Motor neuron (in vitro differentiated cells): ENCODE measurements around the gene MANSC4. TPM values are rescaled to one million over a fixed set of nuclear protein-coding genes. Genes with fewer than 3 reads are reported as not detected.

Experiments used
- ATAC-seq, 8 experiments: fragments of 200-7000 bp; cut with Tn5 transposase; replicated peaks in 6 of 8; 2 replicates each; pipeline ENCODE4 v1.8.0; 2021; ENCODE audit warnings: mild to moderate bottlenecking in 8 of 8, moderate library complexity in 8 of 8
- H3K27ac ChIP-seq, 2 donors: fragments of 250-450 bp; sonication (Bioruptor Pico); 2 replicates each; pipeline ENCODE4 v1.9.0; 2021; ENCODE audit warnings: antibody characterized with exemption in 2 of 2, mild to moderate bottlenecking in 2 of 2, moderate library complexity in 1 of 2
- H3K4me1 ChIP-seq, 2 donors: fragments of 250-450 bp; sonication (Bioruptor Pico); replicated peaks in 1 of 2; 2 replicates each; pipeline ENCODE4 v1.6.1; 2021; ENCODE audit warnings: antibody characterized with exemption in 2 of 2, mild to moderate bottlenecking in 2 of 2, moderate library complexity in 1 of 2
- H3K4me3 ChIP-seq, 5 donors: fragments of 250-450 bp; sonication (Bioruptor Pico); 2 replicates each; pipeline ENCODE4 v1.9.0; 2021; ENCODE audit warnings: antibody characterized with exemption in 5 of 5, mild to moderate bottlenecking in 5 of 5, moderate library complexity in 4 of 5
- WGBS, 10 experiments: fragments of 450-650 bp; shearing (Covaris generic); methylation state at CpG; one replicate each; pipeline ENCODE4 v1.0.0; 2022; 5-methylcytosine and 5-hydroxymethylcytosine counted together
- in situ Hi-C, 9 experiments: fragments of 400-800 bp; cut with MboI; loops; one replicate each; pipeline ENCODE4 v1.15.0; 2021; ENCODE audit warnings: low sequenced_read_pairs in 9 of 9, low pct_unique_long_range_greater_than_20kb in 2 of 9; ENCODE audit not compliant: unreplicated experiment in 9 of 9
- total RNA-seq, 8 experiments: library from RNA; unstranded; fragments of 300-600 nt; gene quantifications; 2 replicates each; pipeline versions ENCODE4 v1.2.3 to v1.2.4, GENCODE V29; 2022

The MANSC4 gene
- under 1 TPM in 1 of 8 experiments, not detected in 7; 0.27 TPM for total RNA-seq

DNA sequence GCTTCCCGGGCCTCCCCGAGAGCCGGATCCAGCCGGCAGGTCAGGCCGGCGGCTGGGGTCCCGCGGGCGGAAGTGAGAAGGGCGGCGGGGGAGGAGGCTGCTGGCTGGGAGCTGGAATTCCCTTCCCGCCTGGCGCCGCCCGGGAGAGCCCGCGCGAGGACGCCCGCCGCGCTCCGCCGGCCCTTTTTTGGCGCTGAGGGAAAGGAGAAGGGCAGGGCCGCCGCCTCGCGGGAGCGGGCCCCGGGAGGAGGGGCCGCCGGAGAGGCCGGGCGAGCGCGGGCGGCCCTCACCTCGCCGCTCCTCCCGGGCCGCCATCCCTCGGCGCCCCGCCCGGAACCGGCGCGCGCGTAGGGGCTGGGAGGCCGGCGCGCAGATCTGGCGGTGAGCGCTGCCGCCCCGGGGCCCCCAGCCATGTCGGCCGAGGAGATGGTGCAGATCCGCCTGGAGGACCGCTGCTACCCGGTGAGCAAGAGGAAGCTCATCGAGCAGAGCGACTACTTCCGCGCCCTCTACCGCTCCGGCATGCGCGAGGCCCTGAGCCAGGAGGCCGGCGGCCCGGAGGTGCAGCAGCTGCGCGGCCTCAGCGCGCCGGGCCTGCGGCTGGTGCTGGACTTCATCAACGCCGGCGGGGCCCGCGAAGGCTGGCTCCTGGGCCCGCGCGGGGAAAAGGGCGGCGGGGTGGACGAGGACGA, at the start of gene MANSC4, which contains the start of gene KLHL42:
TSS of gene MANSC4 (minus strand) at position 317 of the 692 bp plus-strand sequence. CDS start 8,960 bp downstream, outside the sequence.
TSS of gene KLHL42 (plus strand) at position 314 of the 692 bp plus-strand sequence. CDS start at position 412, 98 bp downstream.
- in situ Hi-C loops, result no loop called here

DNA sequence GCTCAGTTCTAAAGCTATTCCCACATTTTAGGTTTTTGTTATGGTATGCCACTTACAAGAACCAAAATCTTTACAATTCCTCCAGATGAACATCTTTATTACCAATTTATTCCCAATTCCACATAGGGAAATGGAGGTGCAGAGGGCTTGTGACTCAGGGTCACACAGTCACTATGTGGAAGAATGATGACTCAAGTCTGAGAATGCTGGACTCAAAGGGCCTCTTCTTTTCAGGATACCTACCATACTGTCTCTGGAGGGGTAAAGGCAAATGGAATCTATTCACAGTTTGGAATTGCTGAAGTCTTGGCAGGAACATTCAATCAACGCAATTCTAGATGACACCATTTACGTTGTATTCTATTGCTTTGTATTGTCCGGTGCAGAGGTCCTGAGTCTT, 48.2 kb upstream of the MANSC4 start:
- 80 to 100% (median 100%) methylated on average over 1 to 3 of the region's 3 CpGs; no CpG with 5 or more reads in 1 of the 10 experiments for WGBS, 10 experiments

More for the DNA sequence above, at the start of gene MANSC4, which contains the start of gene KLHL42:
- 0% methylated on average over 2 to 7 of the region's 92 CpGs; no CpG with 5 or more reads in 7 of the 10 experiments for WGBS, 10 experiments
- ATAC-seq, result peak; percentile 76 to 86 (median 80)
- Histone ChIP-seq H3K27ac (peak within 1 kb of the TSS; percentile 94 to 97), H3K4me3 (peak within 1 kb of the TSS; percentile 49 to 99 (median 65)), H3K4me1 (peaks cover 13 to 21% of the 10 kb centered on the region in 2 donors)

GRCh38 chr12:27826076-27826475, 46.0 kb upstream of the MANSC4 start:
- Histone ChIP-seq H3K4me3 (no peak overlapping the region), H3K4me1 (no peaks in the 10 kb centered on the region), H3K27ac (no peak overlapping the region)
- no peak for ATAC-seq
- in situ Hi-C loops, result no loop called here
- 33 to 86% (median 60%) methylated on average over 1 of the region's 1 CpG; no CpG with 5 or more reads in 3 of the 10 experiments for WGBS, 10 experiments

More for the DNA sequence above, 48.2 kb upstream of the MANSC4 start:
- in situ Hi-C loops, result no loop called here
- H3K27ac ChIP-seq, result no peak overlapping the region
- H3K4me3 ChIP-seq, result no peak overlapping the region
- no peaks in the 10 kb centered on the region for H3K4me1 ChIP-seq
- no peak for ATAC-seq

GRCh38 chr12:27824126-27824842, 44.2 kb upstream of the MANSC4 start:
- no peak for ATAC-seq
- Histone ChIP-seq H3K27ac (no peak overlapping the region), H3K4me3 (no peak overlapping the region), H3K4me1 (no peaks in the 10 kb centered on the region)
- in situ Hi-C loops, result no loop called here
- 53 to 90% (median 82%) methylated on average over 2 to 12 of the region's 12 CpGs for WGBS, 10 experiments

DNA sequence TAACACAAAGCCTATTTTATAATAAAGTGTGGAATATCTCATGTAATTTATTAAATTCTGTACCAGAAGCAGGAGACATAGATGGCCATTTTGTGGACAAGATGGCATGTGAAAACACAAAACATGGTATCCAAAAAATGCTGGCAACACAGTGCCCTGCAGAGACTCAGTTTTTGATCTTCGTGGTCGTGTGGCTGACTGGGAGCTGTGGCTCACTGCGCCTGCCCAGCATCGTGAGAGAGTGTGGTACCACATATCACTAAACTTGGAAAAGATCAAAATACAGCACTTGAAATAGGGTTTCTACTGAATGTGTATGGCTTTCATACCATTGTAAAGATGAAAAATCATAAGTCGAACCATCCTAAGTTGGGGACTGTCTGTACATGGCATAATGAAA, 43.0 kb upstream of the MANSC4 start:
- no peak for ATAC-seq
- no peak overlapping the region for H3K27ac ChIP-seq
- 87 to 100% (median 89%) methylated on average over 1 to 5 of the region's 5 CpGs; no CpG with 5 or more reads in 3 of the 10 experiments for WGBS, 10 experiments
- in situ Hi-C loops, result no loop called here
- H3K4me3 ChIP-seq, result no peak overlapping the region
- no peaks in the 10 kb centered on the region for H3K4me1 ChIP-seq

DNA sequence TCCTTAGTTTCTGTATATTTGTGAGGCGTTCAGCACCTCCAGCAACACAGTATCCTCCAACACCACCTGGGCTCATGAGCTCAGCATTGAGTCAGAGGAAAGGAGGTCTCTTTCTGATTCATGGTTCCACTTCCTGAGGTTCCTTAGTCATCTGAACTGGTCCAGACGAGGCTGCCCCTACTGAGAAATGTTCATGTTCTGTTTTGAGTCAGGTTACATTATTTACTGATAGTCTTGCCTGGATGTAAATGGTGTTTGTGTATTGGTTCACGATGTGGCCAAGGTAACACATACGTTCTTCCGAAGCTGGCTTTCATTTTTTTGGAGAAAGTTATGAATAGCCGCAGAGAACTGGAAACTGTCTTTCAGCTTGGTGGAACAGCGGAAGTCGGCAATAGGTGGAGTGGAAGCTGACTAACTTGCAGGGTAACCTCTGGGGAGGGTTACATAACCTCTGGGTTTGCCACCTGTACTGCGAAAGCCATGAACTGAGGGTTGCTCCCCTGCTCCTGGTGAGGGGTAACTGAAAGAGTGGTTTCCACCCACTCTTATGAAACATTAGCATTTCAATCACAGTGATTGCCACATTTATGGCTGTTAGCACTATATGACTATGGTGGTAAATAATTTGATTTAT, 42.2 kb upstream of the MANSC4 start:
- Histone ChIP-seq H3K4me1 (no peaks in the 10 kb centered on the region), H3K27ac (no peak overlapping the region), H3K4me3 (no peak overlapping the region)
- WGBS, 10 experiments, result 44 to 100% (median 90%) methylated on average over 3 to 7 of the region's 9 CpGs; no CpG with 5 or more reads in 2 of the 10 experiments
- peak in 2 of 8 experiments; percentile 41 to 48 for ATAC-seq
- in situ Hi-C loops, result no loop called here

DNA sequence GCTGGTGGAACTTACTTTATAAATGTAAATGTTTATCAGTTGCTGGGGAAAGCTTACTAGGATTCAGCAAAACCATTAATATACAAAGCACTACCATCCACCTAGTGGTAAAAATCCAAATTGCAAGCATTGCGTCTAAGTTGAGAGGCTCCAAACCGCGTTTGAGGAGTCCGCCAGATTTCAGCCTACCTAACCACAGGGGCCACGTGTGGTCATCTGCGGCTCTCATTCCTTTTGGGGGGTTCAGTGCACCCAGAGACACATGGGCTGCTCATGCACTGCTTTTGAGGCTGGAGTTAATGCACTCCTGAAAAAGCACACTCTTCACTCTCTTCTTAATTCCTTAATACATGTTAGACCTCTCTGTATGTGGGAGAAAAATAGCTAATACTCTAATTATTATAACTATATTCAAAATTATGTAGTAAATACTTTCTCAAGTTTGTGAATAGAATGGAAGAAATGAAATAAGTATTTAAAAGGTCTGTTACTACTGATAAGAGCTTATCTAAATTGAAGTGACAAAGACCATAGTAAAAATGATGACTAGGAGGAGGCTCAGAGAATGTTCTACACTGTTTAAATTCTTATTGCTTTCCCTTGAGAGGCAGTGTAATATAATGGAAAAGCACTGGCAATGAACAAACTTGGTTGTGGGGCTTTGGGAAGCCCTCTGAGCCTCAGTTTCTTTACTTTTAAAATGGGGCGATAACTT, 41.4 kb upstream of the MANSC4 start:
- 0 to 100% (median 21%) methylated on average over 1 to 6 of the region's 7 CpGs; no CpG with 5 or more reads in 2 of the 10 experiments for WGBS, 10 experiments
- ATAC-seq, result peak in 6 of 8 experiments; percentile 25 to 93 (median 76)
- no peak overlapping the region for H3K27ac ChIP-seq
- no peak overlapping the region for H3K4me3 ChIP-seq
- in situ Hi-C loops, result no loop called here
- H3K4me1 ChIP-seq, result no peaks in the 10 kb centered on the region

- H3K27ac ChIP-seq, result no peak overlapping the region
- no peaks in the 10 kb centered on the region for H3K4me1 ChIP-seq
- WGBS, 10 experiments, result 43 to 100% (median 68%) methylated on average over 2 to 5 of the region's 5 CpGs
- no peak for ATAC-seq
- no peak overlapping the region for H3K4me3 ChIP-seq
- in situ Hi-C loops, result no loop called here
Measured at GRCh38 chr12:27820564-27820963, 40.5 kb upstream of the MANSC4 start.

GRCh38 chr12:27818401-27818918, 38.4 kb upstream of the MANSC4 start:
- WGBS, 10 experiments, result 80 to 100% (median 90%) methylated on average over 2 to 5 of the region's 7 CpGs; no CpG with 5 or more reads in 1 of the 10 experiments
- Histone ChIP-seq H3K27ac (no peak overlapping the region), H3K4me3 (no peak overlapping the region), H3K4me1 (peaks cover 0 to 9% of the 10 kb centered on the region in 2 donors)
- ATAC-seq, result peak in 1 of 8 experiments; percentile 25
- in situ Hi-C loops, result no loop called here

DNA sequence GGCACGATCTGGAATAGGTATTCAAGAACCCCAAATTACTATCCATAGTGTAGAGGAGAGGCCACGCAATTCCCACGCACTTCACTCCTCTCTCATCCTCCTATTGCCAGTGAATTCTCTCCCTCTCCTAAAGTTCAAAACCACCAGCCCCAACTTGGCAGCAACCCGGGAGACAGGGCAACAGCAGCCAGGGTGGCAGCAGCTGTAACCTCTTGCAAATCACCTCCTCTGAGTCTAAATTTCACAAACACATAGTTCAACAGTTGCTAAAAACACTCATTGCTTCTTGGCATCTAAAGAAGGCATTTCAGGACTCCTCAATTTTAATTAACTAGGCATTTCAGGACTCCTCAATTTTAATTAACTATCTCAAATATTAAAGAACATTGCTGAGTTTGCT, 37.7 kb upstream of the MANSC4 start:
- Histone ChIP-seq H3K4me1 (peaks cover 0 to 9% of the 10 kb centered on the region in 2 donors), H3K4me3 (no peak overlapping the region), H3K27ac (no peak overlapping the region)
- in situ Hi-C loops, result no loop called here
- WGBS, 10 experiments, result 71 to 100% (median 90%) methylated on average over 1 to 3 of the region's 4 CpGs; no CpG with 5 or more reads in 2 of the 10 experiments
- no peak for ATAC-seq

DNA sequence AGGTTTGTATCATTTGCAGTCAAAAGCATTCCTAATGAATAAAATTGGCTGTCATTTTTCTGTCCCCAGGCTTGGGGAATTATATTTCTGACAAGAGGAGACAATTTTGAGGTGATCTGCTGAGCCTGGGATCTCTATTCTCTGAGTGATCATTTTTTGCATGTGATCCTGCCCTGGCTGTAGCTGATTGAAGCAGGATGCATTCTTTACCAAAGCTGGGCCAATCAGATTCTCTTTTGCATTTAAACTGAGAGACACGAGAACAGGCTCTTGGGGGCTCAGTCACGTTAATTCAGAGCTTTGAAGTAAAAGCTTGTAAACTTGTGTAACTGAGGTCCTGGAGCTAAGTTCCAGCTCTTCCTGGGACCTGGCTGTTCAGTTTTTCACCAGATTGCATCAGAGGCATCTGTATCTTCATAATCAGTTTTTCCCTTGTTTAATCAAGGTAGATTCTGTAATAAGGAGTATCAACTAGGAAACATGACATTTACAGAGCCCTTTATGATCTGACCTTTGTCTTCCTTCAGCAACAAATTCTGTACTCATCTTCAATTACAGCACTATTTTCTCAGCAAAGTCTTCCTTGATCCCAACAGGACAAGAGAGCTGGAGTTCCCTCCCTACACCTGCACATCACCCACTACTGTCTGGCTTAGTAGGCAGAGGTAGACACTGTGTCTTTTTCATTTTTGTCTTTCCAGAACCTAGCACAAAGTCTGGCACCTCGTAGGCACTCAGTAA, 35.0 kb upstream of the MANSC4 start:
- ATAC-seq, result peak in 5 of 8 experiments; percentile 21 to 56 (median 36)
- Histone ChIP-seq H3K27ac (no peak overlapping the region), H3K4me1 (peaks cover 0 to 9% of the 10 kb centered on the region in 2 donors), H3K4me3 (no peak overlapping the region)
- in situ Hi-C loops, result no loop called here
- WGBS, 10 experiments, result 0 to 60% (median 24%) methylated on average over 1 to 3 of the region's 3 CpGs; no CpG with 5 or more reads in 3 of the 10 experiments

DNA sequence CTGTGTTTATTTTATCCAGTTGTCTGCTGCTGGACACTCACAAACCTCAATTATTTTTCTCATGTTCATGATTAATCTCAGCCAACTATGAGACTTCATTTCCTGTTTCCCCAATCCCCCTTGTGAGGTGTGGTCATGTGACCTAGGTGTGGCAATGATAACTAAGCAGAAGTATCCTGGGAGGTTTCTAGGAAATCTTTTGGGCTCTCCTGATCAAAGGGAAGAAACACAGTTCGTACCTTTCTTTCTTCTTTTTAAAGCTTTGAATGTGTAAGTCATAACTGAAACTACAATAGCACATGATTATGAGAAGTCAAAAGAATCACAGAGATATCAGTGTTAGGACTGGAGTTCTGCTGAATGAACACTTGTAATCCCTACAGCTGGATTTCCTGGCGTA, 34.4 kb upstream of the MANSC4 start:
- H3K4me1 ChIP-seq, result peaks cover 0 to 9% of the 10 kb centered on the region in 2 donors
- in situ Hi-C loops, result no loop called here
- no peak for ATAC-seq
- H3K4me3 ChIP-seq, result no peak overlapping the region
- 20 to 100% (median 81%) methylated on average over 1 to 2 of the region's 2 CpGs; no CpG with 5 or more reads in 2 of the 10 experiments for WGBS, 10 experiments
- no peak overlapping the region for H3K27ac ChIP-seq
